Jurkat, Clone E6-1 (cell line): ENCODE results near the gene NRP1.
"Not testable (repeated sequence)": the region's sequence is repeated elsewhere in the genome, so short reads cannot be mapped to it uniquely, and the experiment has no call there.

ENCODE experiments used
- DNase-seq: peaks from one replicate; pipeline ENCODE4 v3.0.0-alpha.2; 2011; ENCODE audit warnings: low read depth, low spot score
- H3K4me3 ChIP-seq: 2 replicates; pipeline ENCODE4 v1.5.1; 2011; ENCODE audit warnings: mild to moderate bottlenecking, low read length, control low read depth, moderate library complexity

Gene NRP1

DNA sequence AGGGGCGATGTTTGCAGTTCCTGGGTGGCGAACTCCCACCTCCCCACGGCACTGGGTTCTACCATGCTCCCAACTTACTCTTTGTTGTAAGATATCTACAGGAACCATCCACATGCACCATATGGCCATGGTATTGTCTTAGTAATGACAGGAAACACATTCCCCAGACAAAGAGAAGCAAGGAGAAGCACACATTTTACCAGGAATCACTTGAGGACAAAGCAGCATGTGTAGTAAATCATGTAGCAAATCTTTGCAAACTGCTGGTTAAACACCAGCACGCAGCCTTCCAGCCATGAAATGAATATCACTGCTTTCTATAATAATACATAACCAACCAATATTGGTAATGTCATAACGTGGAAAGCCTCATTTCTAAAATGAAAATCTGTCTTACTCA lies 101.2 kb downstream of the NRP1 start:
- no peak overlapping the region for H3K4me3 ChIP-seq
- DNase-seq: no peak

DNA sequence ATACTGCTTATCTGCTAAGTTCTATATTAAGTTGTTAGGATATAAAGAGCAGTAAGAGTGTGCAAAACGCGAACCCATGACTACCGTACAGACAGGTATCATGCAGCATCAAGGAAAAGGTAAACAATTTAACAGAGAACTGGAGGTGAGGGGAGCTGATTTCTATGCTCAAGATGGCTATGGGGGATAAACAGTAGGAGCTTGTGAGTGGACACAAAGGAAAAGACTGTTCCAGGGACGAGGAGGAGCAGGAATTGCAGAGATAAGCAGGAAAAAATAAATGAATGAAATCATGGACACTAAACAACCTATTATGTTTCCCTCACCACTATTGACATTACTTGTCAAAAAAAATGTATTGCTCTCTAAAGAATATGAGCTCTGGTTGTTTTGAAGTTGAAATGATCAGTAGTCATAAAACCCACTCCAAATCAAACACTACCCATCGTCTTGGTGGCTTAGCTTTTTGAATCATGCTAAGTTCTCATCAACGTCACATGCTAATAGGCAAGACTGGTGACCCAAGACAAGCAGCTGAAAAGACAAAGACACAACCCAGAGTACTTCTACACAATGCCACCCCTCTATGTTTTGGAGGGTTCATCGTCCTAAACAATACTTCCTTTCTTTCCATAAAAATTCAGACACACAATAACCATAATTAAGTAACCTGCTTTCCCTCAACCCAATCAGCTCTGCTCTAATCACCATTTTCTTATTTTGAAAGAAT lies 102.7 kb downstream of the NRP1 start:
- no peak for DNase-seq

GRCh38 chr10:33229949-33230267 lies 104.6 kb downstream of the NRP1 start:
- no peak overlapping the region for H3K4me3 ChIP-seq
- no peak for DNase-seq

More for the DNA sequence above, 102.7 kb downstream of the NRP1 start:
- no peak overlapping the region for H3K4me3 ChIP-seq

DNA sequence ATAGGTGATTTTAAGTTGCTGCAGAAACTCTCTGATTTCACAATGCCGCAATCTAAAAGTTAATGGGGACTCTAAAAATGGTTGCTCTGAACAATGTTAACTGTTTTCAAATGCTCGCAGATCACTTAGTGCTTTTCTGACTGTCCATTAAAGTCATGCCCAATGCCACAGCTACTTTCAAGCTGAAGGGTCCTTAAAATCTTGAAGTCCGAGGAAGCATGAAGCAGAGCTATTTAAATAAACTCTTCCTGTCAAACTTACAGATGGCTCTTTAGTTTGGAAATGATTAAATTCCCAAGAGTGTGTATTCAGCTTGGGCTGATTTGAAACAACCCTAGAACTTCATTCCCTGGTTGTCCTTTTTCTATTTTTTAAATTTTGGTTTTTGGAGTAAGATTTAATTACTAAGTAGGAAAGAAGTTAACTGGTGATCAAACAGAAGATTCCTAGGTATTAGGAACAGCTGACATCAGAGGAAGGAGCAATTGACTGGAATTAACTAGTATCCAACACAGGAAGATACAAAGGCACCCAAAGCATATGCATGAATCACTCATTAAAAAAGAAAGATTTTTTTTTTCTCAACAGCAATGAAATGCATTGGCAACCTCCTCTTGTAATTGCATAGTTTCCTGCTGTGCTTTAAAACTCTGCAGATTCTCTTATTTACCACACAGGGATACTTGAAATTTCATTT lies 105.1 kb downstream of the NRP1 start:
- H3K4me3 ChIP-seq: no peak overlapping the region
- no peak for DNase-seq

GRCh38 chr10:33228426-33228825 lies 106.0 kb downstream of the NRP1 start:
- no peak for DNase-seq
- no peak overlapping the region for H3K4me3 ChIP-seq

DNA sequence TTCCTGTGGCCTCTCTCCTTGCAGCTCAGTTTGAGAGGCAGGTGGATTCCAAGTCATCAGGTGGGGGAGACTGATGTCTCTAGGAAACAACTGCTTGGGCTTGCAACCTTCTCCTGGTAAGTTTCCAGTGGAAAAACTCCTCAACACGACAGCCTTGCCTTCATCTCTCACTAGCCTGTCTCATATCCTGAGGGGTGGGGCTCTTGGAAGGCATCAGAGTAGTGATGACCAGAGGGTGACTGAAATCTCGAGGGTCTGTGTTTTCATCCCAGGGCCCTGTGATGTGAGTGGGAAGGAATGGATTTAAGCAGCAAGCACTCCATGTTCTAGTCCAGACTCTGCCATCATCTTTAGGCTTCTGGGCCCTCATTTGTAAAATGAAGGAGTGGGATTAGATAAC lies 107.0 kb downstream of the NRP1 start:
- no peak for DNase-seq
- H3K4me3 ChIP-seq: no peak overlapping the region

DNA sequence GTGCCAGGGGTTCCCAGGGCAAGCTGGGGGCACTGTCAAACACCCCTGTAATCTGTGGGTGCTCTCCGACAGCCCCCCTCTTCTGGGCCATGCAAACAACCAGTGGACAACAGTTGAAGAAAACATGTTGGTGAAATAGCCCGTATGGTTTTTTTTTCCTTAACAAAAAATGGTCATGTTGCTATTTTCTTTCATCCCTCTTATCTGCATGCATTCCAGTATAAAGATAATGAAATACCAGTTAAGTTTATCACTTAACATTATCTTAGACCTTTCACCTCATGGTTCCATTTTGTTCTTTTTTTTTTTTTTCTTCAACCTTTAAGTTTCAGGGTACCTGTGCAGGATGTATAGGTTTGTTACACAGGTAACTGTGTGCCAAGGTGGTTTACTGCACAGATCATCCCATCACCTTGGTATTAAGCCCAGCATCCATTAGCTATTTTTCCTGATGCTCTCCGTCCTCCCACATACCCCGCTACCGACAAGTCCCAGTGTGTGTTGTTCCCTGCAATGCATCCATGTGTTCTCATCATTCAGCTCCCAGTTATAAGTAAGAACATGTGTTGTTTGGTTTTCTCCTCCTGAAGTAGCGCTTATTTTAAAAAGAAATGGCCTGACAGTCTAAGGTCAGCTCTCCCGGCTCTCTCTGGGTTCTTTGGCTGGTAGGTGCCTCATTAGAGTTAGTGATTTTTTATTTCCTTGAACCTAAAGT lies 110.1 kb downstream of the NRP1 start:
- no peak for DNase-seq
- H3K4me3 ChIP-seq: no peak overlapping the region

DNA sequence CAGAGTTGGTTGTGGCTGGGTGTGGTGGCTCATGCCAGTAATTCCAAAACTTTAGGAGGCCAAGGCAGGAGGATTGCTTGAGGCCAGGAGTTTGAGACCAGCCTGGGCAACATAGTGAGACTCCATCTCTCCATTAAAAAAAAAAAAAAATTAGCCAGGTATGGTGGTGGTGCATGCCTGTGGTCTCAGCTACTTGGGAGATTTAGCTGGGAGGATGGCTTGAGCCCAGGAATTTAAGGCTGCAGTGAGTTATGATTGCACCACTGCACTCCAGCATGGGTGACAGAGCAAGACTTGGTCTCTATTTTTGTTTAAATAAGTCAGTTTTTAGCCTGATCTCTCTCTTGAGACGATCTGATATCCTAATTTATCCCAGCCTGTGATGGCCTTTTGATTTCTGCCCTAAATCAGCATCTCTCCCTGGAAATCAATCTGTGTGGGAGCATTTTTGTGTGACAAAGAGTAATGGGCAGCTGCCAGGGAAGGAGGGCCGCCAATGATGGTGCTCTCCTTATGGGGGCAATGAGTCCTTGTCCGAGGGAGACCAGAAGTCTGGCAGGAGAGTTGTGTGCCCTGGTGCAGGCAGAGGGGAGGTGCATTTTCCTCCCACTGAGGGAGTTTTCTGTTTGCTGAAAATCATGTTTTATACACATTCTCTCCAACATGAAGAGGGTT lies 111.0 kb downstream of the NRP1 start:
- DNase-seq: no peak
- no peak overlapping the region for H3K4me3 ChIP-seq

GRCh38 chr10:33222304-33222703 lies 112.2 kb downstream of the NRP1 start:
- not testable (repeated sequence) for H3K4me3 ChIP-seq, DNase-seq

GRCh38 chr10:33217854-33218253 lies 116.6 kb downstream of the NRP1 start:
- DNase-seq: no peak
- H3K4me3 ChIP-seq: no peak overlapping the region

- no peak for DNase-seq
- no peak overlapping the region for H3K4me3 ChIP-seq
Measured at GRCh38 chr10:33216661-33217427, 117.6 kb downstream of the NRP1 start.

DNA sequence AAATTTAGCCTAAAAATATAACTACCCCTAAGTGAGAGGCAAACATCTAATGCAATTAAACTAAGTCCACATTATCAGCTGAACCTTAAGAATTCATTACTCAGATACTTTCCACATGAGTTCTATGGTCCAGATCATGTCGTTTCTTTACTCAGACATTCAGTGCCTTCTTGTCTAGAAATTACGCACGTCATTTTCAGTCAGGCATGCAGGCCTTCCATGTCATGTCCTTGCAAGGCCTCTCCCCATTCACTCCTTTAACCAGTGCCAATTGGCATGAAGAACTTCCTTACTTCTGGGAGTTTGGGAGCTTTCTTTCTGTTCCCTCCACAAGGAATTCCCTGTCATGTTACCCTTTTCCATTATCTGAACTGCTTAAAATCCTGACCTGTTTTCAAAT lies 118.8 kb downstream of the NRP1 start:
- DNase-seq: no peak
- no peak overlapping the region for H3K4me3 ChIP-seq

DNA sequence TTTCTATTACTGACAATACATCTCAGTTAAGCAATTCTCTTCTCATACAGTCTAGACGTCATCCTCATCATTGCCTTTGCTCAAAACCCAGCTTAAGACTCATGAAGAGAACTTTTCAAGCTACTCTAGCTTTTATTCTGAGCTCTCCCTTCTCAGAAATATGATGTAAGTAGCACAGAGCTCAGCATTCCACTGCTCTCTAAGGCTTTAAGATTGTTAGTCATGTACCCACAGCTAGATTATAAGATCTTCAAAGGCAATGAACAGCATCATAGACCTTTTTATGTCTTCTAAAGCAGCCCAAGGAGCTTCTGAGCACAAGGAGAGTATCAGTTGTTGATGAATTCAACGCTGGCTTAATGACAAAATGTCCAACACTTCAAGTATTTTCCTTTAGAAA lies 119.3 kb downstream of the NRP1 start:
- no peak overlapping the region for H3K4me3 ChIP-seq
- DNase-seq: no peak

GRCh38 chr10:33214174-33214573 lies 120.3 kb downstream of the NRP1 start:
- H3K4me3 ChIP-seq: no peak overlapping the region
- DNase-seq: no peak

DNA sequence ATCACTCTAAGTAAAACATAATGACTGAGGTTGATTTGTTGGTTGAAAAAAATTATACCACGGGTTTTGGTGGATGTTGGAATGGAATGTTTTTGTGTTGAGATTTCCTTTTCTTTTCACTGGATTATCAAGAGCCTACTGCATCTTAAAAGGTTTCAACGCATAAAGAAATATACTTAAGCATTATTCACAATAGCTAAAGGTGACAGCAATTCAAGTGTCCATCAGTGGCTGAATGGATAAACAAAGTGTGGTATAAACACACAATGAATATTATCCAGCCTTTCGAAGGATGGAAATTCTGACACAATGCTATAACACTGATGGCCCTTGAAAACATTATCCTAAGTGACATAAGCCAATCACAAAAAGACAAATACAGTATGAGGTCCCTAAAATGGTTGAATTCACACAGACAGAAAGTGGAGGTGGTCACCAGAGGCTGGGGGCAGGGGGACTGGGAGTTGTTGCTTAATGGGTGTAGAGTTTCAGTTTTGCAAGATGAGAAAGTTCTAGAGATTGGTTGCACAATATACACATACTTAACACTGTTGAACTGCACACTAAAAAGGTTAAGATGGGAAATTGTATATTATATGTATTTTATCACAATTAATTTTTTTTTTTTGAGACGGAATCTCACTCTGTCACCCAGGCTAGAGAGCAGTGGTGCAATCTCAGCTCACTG lies 122.3 kb downstream of the NRP1 start:
- no peak overlapping the region for H3K4me3 ChIP-seq
- DNase-seq: no peak

DNA sequence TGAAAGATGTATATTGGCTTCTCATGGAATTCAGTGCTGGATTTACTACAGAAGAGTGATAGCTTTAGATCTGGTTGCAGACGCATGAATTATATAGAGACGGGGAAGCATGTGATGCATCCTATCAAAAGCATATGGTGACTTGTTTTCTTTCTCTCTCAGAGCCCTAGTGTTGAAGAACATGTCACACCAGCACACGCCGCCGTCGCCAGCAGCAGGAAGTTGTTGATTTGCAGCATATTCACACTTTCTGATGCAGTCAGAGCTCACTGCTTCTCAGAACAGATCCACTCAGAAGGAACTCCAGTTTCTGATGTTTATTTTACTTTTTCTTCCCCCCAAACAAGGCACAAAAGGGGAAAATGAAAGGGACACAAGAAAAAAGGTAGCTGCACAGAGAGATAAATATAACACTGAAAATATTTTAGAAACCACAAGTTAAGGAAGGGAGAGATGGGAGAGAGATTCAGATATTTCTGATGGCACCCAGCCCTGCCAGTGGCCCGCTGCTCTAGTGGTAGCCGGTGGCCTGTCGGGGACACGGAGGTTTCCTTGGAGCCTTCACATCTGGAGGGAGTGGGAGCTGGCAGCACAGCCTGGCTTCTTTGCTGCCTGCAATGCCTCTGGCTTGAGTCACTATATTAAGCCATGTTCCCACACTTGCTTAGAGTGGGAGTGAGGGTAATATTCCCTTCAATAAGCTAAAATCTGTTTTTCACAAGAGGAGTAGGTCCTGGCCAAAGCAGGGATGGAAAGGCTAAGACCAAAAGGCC lies 123.2 kb downstream of the NRP1 start:
- H3K4me3 ChIP-seq: no peak overlapping the region
- no peak for DNase-seq

- no peak overlapping the region for H3K4me3 ChIP-seq
- no peak for DNase-seq
Measured at GRCh38 chr10:33209802-33210201, 124.7 kb downstream of the NRP1 start.

- no peak overlapping the region for H3K4me3 ChIP-seq
- DNase-seq: no peak
Measured at GRCh38 chr10:33208166-33208565, 126.3 kb downstream of the NRP1 start.
